ENCODE measurements around the gene IRF2.

Gene IRF2

GRCh38 chr4:184368731-184369130, 105.6 kb downstream of the IRF2 start:
- DNase-seq (ENCODE audit: low read depth in 3 of 3): no peak

- no peak for DNase-seq (ENCODE audit: low read depth in 3 of 3)
Measured at GRCh38 chr4:184368290-184368689, 106.1 kb downstream of the IRF2 start.

DNA sequence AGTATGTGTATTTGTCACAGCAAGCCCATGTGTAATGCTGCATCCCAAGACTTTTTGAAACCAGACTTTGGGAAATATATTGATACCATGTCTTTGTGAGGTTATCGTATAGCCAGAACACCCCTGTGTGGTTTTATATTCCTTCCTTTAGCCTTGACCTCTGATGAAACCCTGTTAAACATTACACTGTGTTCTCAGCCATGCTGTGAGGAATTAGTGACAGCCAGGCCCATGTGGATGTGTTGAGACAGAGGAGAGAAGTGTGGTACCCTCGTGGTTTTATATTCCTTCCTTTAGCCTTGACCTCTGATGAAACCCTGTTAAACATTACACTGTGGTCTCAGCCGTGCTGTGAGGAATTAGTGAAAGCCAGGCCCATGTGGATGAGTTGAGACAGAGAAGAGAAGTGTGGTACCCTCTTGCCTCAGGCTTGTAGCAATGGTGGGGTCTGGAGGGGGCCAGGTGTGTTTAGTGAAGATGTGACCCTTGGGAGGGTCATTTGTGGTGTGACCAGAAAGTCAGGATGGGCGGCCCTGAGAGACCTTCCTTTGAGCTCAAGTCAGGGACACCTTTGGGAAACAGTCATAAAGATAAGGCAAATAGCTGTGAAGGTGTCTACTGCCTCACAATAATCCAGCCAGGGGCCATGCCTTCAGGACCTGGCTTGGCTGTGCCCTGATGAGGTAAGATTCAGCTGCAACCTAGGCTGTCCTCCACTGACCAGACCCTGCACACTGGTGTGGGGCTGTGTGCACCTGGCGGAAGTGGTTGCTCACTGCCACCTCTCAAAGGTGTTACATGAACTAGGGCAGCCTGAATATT, 110.0 kb downstream of the IRF2 start:
- no peak for DNase-seq (ENCODE audit: low read depth in 3 of 3)

DNA sequence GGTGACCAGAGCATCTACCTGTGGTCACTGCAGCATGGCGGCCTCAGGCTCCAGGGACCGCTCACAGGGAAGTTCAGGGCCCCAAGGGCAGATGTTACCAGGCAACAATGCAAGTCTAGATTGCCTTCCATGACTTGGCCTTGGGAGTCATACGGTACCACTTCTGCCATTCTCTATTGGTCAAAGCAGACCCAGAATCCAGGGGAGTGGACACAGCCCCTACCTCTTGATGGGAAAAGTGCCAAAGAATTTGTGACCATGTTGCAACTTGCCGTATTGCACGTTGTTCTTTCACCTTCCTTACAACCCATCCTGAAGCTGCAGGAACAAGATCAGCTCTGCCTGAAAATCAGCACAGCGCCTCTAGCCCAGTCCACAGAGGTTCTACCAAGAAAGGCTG, 111.1 kb downstream of the IRF2 start:
- DNase-seq (ENCODE audit: low read depth in 3 of 3): no peak

- no peak for DNase-seq (ENCODE audit: low read depth in 3 of 3)
Measured at GRCh38 chr4:184362396-184362795, 112.0 kb downstream of the IRF2 start.

DNA sequence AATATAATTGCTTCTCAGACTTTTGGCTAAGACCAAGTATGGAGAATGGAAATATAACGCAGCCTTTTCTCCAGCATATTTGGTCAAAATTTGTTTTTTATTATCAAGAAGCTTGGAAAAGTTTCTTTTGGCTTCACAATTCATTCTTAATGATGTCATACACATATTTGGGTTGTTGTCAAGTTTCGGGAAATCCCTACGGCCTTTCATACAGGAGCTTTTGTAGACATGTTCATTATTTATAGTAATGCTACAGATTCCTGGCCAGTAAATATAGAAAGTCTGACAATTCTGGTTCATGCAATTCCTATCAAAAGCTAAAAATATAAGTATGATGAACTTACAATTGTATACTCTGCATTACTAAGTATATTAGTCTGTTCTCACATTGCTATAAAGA, 112.9 kb downstream of the IRF2 start:
- DNase-seq (ENCODE audit: low read depth in 3 of 3): no peak

- no peak for DNase-seq (ENCODE audit: low read depth in 3 of 3)
Measured at GRCh38 chr4:184359888-184360287, 114.5 kb downstream of the IRF2 start.

GRCh38 chr4:184358521-184359232, 115.7 kb downstream of the IRF2 start:
- DNase-seq (ENCODE audit: low read depth in 3 of 3): no peak

DNA sequence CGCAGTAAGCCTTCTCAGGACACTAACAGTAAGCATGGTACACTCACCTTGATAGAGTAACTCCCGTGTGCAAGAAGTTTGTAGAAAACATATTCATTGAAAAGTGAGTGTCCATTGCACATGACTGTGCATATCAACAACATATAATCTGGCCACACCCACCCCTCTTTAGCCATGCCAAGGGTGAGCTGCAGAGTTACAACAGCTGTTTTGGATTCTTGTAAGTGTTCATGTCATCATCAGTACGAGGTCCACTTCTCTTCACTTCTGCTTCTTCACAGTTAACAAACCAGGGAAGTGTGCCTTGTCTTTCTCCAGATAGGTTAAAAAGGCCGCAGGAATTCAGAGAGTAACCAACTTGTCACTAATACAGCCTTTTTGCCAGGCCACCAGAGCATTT, 116.6 kb downstream of the IRF2 start:
- DNase-seq (ENCODE audit: low read depth in 3 of 3): no peak

- DNase-seq (ENCODE audit: low read depth in 3 of 3): no peak
Measured at GRCh38 chr4:184357165-184357564, 117.2 kb downstream of the IRF2 start.

- DNase-seq (ENCODE audit: low read depth in 3 of 3): no peak
Measured at GRCh38 chr4:184356366-184356765, 118.0 kb downstream of the IRF2 start.

DNA sequence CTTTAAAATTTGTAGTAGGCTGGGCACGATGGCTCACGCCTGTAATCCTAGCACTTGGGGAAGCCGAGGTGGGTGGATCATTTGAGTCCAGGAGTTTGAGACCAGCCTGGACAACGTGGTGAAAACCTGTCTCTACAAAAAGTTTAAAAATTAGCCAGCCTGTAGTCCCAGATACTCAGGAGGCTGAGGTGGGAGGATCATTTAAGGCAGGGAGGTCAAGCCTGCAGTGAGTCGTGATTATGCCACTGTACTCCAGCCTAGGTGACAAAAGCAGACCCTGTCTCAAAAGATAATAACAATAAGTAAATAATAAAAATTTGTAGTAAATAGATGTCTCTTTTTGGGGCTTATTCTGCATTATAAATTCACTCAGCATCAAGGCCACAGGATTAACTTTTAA, 118.5 kb downstream of the IRF2 start:
- DNase-seq (ENCODE audit: low read depth in 3 of 3): no peak

DNA sequence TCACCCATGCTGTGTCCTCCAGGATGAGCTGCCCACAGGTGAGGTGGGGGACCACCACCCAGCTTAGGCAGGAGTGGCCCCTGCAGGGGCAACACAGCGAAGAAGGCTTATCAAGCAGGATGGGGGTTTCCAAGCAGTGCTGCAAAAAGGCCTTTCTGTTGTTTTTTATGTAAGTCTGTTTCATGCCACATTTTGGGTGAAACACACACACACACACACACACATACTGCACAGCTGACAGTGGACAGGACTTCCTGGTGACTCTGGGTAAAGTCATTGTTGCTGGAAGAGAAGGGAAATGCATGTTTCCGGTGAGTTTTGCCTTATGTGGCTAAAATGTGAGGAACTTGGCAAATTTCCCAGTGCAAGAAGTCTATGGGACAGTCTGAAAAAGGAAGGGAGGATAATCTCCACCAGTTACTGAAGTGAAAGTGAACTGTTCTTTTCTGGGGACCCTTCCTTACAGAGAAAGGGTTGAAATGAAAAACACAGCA, 119.2 kb downstream of the IRF2 start:
- DNase-seq (ENCODE audit: low read depth in 3 of 3): no peak

GRCh38 chr4:184352891-184353290, 121.5 kb downstream of the IRF2 start:
- DNase-seq (ENCODE audit: low read depth in 3 of 3): no peak

DNA sequence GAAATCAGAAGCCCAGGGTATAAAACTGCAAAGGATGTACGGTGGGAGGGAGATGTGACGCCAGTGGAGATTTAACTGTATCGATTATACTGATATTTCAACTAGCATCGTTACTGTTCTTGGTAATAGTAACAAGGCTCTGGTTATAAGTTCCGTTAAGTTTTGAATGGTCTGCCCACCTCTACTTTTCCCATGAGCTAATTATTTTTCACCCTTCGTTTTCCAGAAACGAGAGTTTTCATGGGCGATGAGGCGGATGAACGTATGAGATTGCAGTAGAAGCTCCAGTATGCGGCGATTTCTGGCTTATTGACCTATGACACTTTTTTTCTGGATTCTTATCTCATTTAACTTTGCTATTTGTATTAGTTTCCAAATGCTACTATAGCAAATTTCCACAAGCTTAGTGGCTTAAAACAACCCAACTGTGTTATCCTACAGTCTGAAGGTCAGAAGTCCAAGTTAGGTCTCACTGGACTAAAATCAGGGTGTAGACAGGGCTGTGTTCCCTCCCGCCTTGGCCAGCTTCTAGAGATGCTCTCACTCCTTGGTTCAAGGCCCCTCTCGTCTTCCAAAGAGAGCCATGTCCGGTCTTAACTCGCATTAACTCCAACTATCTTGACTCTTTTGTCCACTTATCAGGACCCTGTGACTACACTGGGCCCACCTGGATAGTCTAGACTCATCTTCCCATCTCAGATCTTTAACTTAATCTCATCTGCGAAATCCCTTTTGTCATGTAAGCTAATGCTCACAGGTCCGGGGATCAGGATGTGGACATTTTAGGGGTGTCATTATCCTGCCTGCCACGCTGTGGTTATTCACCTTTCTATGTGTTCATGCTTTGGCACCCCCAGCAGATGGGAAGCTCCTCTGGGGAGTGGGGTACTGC, 122.5 kb downstream of the IRF2 start:
- DNase-seq (ENCODE audit: low read depth in 3 of 3): no peak

DNA sequence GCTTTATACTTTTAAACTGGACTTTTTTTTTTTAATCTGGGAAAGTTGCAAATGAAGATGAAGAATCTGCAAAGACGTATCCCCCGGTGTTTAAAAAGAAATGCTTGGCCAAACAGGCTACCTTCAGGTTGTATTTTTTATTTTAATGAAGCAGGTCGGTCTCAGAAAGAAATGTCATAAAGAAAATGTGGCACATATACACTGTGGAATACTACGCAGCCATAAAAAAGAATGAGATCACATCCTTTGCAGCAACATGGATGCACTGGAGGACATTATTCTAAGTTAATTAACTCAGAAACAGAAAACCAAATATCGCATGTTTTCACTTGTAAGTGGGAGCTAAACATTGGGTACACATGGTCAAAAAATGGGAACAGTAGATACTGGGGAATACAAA, 123.4 kb downstream of the IRF2 start:
- DNase-seq (ENCODE audit: low read depth in 3 of 3): no peak

- no peak for DNase-seq (ENCODE audit: low read depth in 3 of 3)
Measured at GRCh38 chr4:184350213-184350817, 124.0 kb downstream of the IRF2 start.

DNA sequence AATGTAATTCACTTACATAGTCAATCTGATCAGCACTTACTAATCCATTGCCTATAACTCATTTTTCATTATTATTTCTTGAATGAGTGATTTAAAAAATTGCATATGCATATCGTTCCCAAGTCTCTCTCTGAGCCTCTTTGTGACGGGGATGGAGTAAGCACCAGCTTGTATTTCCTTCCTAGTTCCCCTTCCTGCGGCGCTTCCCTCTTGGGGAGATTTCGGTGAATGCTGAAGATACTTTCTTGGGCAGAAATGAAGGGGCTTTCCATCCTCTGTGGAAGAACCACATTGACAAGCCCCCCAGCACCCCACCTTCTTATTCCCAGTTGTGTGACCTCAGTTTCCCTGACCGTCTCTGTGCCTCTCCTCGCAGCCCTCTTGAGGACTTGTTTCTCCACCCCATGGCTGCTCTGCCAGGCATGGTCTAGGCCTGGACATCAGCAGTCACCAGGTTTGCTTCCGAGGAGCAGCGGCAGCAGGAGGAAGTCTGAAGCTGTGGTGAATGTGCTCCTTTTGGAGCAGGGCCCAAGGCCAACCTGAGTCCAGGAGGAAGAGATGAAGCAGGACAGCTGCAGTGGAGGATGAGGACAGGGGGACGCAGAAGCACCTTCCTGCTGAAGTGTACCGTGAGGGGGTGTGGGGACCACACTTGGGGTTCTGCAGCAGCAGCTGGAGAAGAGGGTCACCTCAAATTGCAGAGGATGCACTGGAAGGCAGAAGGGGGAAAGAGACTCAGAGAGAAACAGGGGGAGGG, 124.9 kb downstream of the IRF2 start:
- no peak for DNase-seq (ENCODE audit: low read depth in 3 of 3)

DNA sequence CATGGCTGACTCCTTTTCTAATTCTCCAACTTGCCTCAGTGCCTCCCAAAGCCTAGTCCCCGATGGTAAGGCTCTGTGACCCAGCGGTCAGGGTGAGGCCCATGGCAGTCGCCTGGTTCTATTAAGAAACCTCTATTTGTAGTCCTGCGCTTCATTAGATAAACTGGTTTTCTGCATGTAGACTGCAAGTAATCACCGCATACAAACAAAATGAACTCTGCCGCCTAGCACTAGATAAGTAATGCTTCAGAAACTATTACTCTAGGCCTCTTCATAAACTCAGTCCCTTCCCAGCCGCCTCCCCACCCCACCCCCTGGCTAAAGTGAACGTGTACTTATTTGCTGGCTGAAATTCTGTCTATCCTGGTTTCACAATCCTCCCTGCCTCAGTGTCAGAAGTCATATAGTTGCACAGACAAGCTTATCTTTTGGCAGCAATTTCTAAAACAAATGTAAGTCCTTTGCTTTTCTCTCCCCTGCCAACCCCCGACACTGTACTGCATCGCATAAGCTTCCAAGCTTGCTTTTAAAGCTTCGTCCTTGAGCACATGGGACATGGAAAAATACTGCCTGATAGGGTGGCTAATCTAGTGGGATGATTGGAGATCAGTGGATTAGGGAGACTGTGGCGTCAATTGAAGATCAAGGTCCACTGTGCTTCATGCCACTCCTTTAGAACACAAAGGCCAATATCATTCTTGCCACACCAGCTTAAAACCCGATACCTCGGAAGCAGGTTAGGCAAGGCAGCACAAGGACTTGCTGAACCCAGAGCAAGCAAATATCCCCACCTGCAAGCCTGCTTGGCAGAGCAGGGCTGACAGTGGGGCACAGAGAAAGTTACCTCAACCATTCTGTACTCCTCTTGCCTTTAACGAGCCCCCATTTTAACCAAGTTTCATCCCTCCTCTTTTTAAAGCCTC, 125.8 kb downstream of the IRF2 start:
- DNase-seq (ENCODE audit: low read depth in 3 of 3): no peak
